NCI-H2029 treated with DMSO at 0.1 percent for 48 hours (cell line): ENCODE results near the gene DAB1.

ENCODE experiments used
- DNase-seq: peaks from one replicate; lab custom pipeline; 2025; lab: John Stamatoyannopoulos, UW

The DAB1 gene

DNA sequence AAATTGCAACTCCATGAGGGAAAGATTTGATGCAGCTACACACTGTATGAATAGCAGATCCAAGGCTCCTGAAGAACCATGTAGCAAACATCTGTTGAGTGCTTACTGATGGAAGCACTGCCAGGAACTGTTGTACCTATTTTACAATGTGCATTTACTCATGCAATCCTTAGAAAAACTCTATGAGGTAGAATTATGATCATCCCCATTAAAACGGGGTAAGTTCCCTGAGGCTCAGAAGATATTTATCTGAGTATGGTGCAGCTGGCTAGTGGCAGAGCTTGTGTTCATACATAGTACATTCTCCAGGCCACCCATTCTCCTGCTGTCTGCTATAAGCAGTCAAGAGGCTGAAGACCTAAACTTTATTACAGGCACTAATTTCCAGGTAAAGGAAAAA is 403.6 kb downstream of the DAB1 start:
- DNase-seq, result no peak

DNA sequence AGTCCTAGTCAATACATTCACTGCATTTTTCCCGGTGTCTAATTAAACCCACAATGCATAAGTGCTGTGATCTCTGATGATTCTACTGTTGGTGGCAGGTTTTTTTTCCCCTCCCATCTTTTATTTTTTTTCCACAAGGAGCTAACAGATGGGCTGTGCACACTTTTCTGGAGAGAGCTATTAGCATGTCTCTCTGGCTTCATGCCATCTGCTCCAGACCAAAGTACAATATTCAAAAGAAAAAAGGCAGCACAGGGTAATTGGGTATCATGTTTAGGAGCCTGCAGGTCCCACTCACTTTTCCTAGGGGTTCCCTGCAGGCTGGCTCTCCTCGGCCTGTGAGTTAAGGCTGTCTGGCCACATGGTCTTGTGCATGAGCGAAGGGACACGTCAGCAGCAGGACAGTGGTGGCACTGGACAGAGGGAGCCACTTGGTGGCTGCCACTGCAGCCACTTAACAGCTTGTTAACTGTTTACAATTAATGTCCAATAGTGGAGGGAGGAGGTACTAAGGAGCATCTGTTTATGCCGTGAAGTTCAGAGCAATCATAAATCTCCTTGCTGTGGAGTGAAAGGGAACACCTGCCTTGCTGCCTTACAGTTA is 404.5 kb downstream of the DAB1 start:
- no peak for DNase-seq

DNA sequence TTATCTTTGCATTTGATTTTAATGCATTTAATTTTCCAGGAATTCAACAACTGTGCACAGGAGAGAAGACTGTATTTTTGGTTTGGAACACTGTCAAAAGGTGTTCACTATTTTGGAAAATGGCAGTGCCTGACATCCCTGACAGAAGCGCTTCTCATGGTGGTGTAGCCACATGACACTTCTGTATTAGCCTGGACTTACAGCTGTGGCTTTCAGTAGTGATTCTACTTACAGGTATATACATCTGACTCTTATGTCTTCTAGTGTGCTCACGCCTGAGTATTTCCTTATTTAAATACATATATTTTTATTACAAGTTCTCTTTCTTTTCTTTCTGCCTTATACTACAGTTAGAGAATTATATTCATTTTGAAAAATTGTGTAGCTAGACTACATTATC is 405.7 kb downstream of the DAB1 start:
- DNase-seq, result no peak

DNA sequence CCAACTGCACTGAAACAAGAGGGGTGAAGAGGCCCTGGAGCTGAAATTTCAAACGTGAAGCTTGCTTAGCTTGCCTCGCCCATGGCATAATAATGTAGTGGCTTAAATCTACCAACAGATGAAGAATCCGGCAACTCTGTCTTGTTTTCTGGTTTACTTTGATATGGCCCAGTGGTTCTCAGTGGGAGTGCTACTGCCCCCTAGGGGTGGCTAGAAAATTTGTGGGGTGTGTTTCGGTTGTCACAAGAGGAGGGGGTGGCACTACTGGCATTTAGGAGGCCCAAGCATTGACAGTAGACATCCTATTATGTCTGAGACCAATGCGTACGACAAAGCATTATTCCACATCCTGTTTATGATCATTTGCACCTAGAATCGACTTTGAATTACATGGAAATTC is 406.1 kb downstream of the DAB1 start:
- no peak for DNase-seq

DNA sequence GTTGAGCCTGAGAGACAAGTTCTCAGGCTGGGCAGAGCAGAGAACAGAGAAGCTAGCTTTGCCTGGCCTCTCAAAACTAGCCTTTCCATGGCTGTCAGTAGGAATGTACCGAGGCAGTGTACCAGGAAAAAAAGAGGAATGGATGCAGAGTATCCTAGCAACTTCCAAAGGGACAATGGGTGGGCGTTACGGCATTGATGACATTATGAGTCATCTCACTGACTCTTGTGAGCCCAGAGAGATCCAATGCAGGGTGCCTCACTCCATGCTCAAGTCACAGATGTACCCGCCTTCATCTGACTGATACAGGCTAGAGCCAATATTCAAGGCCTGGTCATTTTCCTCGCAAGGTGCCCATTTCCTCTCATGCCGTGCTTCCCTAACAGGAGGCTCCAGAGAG is 406.7 kb downstream of the DAB1 start:
- no peak for DNase-seq

DNA sequence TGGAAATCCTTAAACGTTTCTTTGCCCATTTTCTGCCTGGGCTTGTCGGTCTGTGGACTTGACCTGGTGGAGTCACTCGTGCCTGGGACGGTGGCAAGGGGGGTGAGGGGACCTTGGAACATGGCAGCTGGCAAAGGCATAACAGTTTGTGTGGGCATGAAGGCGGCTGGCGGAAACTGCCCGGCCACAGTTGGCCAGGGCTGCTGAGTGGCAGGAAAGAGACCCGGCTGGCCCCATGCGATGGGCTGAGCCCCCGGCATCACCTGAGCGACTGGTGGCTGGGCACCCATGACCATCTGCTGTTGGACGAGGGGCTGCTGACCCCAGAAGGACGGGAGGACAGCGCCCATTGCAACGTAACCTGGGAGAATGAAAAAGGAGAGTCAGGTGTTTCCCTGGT is 408.8 kb downstream of the DAB1 start:
- no peak for DNase-seq

DNA sequence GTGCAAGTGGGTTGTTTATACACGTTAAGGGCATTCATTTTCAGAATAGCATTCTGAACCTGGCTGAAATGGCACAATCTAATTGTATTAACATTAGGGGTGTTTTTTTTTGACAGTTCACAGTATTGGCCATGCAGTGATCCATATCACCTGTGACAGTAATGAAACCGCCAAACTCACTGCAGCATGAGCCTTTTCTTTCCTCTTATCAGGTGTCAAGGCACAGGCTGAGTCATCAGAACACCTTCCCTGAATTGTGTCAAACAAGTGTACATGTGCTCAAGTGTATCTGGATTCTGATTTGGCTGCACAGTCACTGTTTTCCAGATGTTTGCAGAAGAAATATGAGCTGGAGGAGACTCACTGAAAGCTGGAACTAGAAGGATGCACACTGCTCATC is 410.3 kb downstream of the DAB1 start:
- peak; percentile 85 for DNase-seq

DNA sequence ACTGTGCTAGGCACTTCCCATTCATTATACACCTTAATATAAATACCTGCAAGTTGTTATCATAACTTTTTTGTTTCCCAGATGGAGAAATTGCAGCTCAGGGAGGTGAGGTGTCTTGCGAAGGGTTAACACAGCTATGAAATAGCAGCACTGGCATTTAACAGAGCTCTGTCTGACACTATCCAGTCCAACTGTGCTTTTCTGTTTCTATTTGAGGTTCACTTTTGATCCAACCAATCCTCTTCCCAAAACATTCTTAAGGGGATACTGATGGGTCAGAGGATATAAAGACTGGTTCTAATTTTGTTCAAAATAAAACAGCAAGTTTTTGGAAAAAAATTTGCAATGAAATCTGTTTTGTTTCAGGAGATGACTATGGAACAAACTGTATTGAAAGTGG is 411.5 kb downstream of the DAB1 start:
- DNase-seq, result no peak

DNA sequence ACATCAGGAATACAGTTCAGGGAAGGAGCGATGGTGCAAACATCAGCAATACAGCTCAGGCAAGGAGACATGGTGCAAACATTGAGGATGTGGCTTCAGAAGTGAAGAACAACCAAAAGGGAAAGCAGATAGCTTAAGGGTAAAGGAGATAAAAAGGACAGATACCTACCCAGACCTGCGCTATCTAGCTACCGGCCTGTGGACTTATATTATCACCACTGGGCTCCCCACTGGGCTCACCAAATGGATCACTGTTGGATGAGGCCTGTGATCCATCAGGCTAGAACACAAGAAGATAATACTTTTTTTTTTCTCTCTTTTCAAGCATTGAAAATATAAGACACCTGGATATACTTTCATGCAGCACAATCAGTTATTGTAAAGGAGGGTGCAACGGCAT is 413.3 kb downstream of the DAB1 start:
- DNase-seq, result no peak

DNA sequence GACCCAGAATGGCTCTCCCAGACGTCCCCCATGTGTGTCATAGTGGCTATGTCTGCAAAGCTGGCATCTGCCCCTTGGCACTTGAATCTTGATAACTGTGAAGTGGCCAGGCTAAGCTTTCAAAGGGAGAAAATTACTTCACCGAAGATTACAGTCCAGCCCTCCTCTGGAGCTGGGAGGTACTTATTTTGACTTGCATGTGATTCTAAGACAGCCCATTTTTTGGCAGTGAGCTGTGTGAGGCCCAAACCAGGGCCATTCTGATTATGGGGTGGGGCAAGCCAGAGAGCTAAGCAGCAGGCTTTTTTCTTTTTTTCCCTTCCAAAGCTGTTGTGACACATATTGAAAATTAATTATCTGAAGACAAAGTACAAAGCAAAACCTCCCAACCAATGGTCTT is 415.9 kb downstream of the DAB1 start:
- no peak for DNase-seq

DNA sequence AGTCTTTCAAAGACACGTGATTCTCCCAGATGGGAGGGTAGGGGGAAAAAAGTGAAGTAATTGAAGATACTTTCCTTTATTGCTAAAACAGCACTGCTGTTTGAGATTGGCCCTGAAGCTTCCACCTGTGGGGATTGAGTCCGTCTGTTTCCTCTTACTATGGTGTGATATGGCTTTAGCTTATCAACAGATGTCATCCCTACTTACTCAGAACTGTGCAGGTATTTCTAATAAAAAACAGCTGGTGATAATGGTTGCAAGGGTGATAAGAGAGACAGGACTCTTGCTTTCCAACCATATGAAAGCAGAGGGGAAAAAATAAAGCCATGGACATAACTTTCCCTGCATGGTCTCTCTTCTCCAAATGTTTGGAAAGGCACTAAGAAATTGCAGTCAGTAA is 416.4 kb downstream of the DAB1 start:
- no peak for DNase-seq

DNA sequence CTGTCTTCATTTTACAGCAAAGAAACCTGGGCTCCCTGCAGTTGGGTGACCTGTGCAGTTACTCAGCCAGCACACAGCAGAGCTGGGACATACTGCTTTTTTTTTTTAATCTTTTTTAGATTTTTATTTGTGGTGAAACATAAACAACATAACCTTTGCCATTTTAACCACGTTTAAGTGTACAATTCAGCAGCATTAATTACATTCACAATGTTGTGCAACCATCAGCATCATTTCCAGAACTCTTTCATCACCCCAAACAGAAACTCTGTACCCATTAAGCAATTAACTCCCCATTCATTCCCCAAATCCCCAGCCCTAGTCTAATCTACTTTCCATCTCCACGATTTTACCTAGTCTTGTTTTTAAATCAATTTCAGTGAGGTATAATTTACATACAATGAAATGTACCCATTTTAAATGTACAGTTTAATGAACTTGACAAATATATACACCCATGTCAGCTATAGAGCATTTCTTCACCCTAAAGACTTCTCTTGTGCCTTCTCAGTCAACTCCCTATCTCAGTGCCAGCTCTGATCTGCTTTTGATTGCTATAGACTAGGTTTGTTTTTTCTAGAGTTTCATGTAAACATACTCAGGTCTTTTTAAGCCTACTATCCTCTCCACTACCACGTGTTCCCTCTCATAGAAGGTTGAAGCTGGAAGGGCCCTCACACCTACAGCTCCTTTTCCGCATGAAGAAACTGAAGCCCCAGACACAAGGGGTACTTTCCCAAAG is 420.3 kb downstream of the DAB1 start:
- peak; percentile 29 for DNase-seq

DNA sequence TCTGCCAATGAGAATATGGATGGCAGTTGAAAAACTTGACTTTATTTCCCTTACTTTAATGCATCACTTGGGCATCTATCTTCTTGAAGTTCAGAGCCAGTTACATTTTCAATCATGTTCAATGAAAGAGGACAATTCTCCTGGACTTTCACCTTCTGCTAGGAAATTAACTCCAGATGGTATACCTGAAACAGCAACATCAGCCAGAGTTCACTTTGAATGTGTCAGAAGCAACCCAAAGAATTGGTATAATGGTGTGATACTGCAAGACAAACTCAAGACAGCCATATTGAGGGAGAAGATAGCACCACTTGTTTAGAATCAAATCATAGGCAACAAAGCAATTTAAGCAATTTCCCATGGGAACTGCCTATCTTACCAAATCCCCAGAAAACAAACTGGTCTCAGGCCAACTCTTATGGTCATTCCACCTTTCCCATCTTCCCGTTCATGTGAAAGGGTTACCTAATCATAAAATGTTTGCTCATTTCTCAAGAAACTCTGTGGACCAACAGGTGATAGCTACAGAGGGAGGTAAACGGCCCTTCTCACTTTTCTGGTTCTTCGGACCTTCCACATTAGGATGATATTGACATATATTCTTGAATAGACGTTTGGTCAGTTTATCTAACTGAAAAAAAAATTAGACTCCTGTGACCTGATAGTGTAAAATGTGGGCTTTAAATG is 428.3 kb downstream of the DAB1 start:
- no peak for DNase-seq

DNA sequence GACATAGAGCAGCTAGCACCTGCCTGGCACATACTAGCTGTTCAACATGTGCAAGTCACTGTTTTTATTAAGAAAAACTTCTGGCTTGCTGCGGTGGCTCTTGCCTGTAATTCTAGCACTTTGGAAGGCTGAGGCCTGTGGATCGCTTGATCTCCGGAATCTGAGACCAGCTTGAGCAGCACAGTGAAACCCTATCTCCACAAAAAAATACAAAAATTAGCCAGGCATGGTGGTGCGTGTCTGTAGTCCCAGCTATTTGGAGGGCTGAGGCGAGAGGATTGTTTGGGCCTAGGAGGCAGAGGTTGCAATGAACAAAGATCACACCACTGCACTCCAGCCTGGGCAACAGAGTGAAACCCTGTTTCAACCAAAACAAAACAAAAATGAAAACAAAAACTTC is 430.4 kb downstream of the DAB1 start:
- DNase-seq, result no peak

DNA sequence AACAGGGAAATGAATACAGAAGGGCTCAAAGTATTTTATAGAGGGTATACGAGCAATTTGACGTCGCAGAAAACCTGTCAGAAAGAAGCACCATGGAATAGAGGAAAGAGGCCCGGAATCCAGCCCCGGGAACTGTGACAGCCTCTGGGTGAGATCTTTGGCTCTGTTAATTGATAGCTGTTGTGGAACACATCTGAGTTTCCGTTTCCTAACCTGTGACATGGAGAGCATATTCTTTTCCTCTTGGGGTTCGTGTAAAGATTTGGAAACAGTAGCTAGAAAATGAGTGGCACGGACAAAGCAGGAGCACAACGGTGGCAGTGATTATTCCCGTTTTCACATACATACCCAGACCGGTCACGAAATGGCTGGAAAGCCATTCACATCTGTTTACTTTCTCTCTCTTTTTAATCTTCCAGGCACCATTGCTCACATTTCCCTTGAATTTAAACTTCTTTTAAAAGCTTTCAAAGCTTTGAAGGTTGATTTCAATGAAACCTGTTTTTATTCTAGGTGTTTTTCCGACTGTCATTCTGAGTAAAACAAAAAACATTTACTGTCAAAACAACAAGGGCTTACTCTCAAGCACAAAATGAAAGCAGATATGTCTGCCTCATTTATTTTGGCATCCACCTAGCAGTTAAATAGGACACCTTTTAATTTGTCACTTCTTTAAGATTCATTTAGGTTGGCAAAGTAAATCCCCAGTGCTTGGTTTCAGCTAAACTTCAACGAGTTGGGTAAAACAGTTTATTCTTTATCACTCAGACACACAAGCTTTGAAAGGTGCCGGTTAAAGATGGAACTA is 431.3 kb downstream of the DAB1 start:
- DNase-seq, result no peak

DNA sequence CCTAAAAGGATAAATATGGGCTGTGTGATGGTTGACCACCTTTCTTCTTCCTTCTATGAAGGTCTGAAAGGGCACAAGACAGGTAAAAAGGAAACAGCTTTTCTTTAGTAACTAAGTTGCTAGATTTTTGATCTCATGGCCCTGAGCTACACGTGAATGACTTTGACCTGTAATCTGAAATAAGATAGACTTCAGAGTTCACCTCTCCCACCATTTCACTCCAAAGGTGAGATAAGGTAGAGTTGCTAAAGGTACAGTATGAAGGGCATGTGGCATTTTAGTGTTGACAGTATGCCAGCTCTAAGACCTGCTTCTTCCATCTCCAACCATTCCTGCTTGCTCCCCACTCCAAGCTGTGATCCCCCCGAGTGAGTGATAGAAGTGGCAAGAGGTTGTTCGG is 432.3 kb downstream of the DAB1 start:
- DNase-seq, result no peak

DNA sequence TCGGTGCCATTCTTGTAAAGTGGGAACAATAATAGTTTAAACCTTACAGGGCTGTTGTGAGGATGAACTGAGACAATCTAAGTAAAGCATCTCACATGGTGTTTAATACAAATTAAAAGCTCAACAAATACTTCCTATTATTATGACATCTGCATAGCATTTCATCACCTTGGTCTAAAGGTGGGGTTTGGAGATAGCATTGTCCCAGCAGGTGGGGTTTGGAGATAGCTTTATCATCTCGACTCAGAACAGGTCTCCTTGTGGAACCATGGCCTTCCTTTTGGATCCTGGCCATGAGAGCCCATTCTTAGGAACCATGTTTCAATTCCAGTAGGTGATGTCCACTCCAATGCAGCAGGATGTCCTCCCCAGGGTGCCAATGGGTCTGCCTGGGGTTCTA is 437.5 kb downstream of the DAB1 start:
- DNase-seq, result no peak

DNA sequence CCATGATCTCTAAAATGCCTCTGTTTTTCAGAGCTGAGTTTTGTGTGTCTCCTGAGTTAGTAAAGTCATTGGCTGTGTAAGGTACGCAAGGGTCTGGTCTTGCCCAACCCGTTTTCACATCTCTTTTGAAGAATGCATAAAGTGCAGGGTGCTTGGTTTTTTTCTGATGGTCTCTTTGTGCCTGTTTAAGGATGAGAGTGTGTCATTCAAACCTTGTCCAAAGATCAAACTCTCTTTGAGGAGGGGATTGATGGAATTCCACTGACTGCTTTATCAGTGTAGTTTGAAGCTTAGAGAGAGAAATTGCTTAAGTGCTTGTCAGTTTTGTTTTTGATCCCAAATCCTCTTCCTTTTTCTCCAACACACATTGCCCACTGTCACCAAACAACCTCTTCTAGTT is 438.0 kb downstream of the DAB1 start:
- no peak for DNase-seq

DNA sequence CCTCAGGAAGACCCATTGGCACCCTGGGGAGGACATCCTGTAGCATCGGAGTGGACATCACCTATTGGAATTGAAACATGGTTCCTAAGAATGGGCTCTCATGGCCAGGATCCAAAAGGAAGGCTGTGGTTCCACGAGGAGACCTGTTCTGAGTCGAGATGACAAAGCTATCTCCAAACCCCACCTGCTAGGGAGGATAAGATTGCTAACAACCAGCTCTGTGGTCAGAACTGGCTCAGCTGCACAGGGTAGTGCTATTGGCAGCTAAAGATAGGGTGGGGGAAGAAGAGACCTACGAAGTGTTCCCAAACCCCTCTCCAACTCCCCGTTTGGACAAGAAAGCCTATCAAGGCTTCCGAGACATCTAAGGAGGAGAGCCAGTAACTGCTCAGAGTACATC is 440.4 kb downstream of the DAB1 start:
- DNase-seq, result no peak

DNA sequence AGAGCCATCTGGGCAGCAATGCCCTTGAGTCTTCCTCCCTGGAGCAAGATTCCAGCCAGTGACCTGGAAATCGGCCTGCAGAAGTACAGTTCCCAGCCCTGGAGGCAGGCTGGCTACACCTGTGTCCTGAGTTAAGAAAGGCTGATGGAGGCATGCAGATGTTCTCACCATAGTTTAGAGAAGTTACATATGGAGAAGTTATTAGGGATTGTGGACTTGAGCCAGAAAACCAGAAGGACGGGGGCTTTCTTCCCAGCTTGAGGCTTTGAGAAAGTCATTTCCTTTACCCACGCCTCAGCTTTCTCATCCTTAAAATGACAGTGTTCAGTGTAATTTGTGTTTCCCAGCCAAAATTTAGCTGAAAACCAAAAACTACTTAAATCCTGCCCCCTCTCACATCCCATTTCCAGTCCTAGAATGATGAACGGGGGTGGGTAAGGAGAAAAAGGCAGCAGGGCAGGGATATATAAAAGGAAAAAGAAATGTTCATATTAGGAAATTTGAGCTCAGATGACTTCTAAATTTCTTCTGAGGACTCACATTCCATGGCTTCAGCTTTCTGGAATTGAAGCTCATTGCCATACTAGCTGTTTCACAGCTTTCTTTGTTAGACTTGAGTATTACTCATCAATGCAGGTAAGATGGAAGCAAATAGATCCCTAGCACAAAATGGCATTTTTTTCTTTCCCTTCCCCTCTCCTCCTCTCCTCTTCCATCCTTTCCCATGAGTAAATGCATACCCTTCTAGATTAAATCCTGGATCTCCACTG is 443.7 kb downstream of the DAB1 start:
- no peak for DNase-seq

DNA sequence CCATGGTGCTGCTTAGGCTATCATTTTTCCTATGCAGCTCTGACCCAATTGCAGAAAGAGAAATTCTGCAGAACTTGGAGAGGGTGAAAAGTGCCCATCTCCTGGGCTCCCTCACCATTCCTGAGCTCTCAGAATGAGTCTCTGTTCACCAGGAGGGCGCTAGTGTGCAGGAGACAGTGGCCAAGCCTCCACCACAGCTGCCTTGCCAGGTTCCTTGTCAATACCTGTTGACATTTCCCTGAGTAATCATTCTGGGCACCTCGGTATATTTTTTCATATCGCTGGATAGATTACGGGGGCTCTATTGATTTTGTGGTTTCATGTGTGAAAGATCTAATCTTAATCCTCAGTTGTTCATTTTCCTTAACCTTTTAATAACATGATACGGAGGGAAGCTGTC is 445.0 kb downstream of the DAB1 start:
- no peak for DNase-seq

DNA sequence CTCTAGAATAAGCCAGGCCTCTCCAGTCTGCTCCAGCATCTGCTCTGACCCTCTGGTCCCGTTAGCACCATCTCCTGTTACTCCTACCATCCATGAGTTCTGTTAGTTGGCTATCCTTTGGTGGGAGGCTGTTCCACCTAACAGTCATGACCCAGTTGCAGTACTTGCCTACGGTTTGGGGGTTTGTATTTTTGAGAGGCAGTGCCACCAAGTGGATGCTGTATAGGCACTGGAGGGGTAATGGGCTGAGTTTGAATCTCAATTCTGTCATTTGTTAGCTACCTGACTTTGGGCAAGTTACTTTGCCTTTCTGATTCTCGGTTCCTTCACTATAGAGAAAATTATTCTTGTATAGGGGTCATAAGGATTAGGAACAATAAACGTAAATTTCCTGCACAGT is 445.9 kb downstream of the DAB1 start:
- DNase-seq, result no peak
